ENCODE data around the gene FILIP1L.

FILIP1L gene

DNA sequence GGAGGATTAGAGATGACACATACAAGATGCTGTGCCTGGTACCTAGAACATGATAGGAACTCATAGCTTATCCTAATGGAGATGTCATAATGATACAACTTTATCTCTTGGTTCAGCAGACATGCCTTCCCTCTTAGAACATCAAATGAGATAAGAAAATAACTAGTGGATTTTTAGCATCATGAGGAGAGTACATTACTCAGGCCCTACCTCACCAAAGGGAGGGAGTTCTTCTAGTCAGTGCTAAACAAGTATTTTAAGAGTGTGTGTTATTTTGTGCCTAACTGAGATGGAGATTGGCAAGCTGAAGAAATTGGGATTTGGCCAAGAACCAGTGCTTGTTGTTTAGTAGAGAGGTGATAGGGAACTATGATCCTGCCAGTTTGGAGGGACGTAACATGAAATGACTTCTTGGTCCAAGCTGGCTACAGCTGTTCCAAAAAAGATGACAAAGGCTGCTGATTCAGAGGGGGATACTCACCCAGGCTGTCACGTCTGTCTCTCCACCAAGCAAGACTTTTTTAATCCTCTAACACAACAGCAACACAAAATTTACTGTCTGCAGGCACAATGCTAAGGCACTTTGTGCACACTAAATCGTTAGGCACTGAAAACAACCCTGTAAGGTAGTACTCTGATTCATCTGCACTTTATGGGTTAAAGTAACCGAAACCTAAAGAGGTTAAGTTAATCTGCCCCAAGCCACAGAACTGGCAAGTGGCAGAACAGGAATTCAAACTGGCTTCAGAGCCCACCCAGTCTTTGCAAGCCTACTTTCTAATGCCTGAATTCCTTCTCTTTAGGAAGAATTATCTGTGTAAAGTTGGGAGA is 170.2 kb downstream of the FILIP1L start:
- DNase-seq: no peak

DNA sequence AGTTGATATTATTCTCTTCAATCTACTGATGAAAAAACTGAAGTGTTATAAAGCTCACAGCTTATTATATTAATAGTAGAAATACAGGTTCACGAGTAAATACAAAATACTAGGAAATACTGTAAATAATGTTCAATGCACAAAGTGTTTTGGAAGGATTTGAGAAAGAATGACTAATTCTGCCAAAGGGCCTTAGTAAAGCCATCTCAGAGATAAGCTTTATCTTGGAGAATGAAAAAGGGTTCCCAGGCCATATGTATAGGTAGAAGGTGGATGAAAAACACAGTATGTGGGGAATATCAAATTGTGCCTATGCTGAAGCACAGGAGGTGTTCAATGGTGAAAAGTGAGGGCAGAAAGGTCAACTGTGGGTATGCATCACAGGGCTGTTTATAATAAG is 173.1 kb downstream of the FILIP1L start:
- DNase-seq: no peak

DNA sequence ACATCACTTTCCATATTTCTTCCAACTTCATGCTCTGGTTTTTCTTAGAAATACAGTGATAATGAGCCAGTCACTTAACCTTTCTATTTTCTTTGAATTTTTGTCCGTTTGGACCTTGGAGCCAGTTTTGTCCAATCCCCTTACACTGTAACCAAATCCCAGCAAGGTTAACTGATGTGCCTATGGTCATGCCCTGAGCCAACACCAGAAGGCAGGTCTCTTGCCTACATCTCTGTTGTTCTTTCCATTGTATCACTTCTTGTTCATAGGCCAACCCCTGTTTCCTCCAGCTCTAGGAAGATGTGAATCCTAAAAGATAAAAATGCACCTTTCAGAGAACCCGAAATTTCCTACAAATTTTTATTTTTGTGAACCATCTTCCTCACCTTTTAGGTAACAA is 174.0 kb downstream of the FILIP1L start:
- no peak for DNase-seq

DNA sequence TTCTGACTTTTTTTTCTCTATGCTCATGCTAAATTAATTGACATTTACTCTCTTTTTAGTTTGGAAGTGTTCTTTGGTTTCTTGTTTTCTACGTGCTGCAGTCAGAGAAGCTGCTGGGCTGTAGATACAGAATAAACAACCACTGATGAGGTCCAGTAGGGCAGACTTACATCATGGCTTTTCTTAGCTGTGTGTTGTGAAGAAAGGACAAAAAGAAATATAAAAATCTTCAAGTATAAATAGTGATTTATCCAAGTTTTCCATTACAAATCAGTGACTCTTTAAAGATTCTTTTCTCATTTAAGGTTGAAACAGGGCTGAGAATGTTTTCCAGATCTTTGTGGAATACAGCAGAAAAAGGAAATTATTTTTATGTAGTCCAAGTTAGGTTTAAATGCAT is 174.4 kb downstream of the FILIP1L start:
- no peak for DNase-seq

DNA sequence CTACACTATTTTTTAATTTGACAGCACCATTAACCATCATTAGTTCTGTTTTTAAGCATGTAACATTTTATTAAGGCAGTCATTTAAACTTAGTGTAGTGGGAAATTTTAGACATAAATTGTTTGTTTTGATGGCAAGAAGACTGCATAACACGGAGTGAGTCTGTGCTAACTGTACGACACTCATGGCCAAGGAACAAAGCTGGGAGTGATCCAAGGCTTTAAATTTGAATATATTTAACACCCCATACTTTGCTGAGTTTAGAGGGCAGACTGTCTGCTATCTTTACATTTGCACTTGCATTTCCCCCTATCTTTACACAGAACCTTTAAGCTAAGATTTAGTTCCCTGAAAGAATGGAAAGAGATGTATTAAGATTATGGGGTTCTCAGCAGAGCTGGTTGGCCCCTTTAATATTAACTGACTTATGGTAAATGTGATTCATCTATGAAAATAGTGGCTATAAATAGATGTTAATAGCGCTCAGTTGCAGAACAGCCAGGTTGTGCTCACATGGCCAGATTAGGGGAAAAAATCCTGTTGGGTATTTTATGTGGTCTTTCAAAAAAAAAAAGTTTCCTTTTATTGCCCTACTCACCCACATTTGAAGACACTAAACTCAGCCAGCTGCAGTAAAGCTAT is 175.9 kb downstream of the FILIP1L start:
- DNase-seq: no peak

DNA sequence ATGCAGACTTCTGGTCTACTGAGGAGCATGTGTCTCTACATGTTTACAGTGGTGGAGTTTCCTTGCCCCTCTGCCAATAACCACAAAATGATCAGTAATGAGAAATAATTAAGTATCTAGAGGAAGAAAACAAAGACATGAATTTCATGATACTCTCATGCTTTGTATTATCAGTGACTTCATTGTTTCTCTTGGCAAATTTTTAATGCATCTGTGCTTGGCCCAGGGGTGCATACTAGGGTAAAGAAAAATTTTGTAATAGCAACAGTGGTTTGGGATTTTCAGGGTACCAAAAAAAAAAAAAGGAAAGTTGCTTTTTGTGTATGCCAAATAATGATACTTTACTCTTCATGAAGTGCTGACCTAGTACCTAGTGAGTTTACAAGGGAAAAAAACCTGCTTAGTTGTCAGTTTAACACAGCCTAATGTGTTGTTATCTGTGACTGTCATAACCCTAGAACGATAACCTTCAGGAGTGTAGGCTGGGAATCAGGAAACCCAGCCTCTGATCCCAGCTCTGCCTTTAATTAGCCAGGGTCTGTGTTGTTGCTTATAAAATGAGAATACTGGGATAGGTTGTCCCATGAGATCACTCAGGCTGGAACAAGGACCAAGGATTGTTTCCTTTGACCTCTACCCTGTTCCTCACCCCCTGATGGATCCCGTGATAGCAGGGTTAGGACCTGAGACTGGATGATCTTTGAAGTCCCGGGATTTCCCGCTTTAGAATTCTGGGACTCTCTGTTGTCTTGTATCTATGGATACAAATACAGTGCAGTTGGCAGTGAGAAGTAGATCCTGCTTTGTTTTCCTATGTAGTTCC is 179.1 kb downstream of the FILIP1L start:
- DNase-seq: no peak

DNA sequence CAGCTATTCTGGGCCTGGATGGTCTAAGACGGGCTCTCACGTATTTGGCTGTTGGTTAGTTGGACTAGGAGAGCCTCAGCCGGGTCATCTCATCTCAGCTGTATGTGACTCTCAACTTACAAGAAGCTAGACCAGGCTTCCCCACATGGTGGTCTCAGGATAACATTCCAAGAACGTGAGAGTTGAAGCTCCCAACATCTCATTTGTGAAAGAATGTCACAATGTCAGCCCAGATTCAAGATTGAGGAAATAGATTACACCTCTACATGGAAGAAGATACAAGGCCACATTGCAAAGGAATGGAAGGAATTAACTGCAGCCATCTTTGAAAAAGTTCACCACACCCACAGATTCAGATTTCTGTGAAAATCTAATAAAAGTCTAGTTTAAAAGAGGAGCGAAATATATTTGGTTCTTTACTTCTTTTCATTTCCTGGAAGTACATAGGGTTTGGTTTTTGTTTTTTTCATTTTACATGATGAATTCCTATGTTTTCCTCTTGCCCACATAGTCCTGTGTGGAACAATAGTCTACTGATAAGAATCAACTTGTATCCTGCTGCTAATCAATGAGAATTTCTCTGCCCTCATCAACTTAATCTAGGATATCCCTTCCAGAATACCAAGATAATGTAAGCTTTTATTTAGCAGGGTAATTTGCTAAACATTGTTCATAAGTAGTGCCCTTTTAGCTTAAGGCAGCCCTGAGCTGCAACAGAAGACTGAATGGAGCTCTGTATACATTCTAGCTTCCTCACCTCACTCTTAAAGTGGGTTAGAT is 180.1 kb downstream of the FILIP1L start:
- DNase-seq: no peak

DNA sequence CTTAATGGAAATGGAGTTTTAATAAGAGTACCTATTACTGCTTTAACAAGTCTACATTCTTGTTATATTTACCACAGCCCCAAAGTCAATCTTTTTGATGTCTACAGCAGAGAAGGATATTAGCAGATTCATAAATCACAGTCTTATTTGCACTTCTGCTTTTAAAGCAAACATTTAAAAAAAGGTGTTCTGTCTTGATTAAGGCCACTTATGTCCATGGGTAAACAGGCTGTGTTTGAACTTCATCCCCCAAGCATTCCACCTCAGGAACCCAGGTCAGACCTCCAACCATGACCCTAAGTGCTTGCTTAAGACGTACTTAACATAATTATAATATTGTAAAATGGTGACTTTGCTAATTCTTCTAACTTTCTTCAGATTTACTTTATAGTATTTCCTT is 183.2 kb downstream of the FILIP1L start:
- DNase-seq: no peak

DNA sequence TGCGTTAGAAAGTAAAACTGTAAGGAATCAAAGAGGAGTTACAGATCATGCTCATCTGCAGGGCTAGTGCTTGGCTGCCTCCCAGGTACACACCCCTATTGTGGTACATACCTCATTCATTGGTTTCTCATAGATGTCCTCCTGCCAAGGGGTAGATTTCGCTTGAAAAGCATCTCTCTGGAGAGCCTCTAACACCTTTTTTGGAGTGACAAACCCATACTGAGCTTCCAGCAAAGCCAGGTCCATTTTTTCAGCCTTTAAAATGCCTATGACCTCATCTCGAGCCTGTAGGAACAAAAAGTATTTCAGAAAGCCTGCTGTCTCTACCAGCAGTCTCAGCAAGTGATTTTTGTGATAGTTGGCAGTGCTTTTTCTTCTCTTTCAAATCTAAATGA is 184.6 kb downstream of the FILIP1L start:
- no peak for DNase-seq

DNA sequence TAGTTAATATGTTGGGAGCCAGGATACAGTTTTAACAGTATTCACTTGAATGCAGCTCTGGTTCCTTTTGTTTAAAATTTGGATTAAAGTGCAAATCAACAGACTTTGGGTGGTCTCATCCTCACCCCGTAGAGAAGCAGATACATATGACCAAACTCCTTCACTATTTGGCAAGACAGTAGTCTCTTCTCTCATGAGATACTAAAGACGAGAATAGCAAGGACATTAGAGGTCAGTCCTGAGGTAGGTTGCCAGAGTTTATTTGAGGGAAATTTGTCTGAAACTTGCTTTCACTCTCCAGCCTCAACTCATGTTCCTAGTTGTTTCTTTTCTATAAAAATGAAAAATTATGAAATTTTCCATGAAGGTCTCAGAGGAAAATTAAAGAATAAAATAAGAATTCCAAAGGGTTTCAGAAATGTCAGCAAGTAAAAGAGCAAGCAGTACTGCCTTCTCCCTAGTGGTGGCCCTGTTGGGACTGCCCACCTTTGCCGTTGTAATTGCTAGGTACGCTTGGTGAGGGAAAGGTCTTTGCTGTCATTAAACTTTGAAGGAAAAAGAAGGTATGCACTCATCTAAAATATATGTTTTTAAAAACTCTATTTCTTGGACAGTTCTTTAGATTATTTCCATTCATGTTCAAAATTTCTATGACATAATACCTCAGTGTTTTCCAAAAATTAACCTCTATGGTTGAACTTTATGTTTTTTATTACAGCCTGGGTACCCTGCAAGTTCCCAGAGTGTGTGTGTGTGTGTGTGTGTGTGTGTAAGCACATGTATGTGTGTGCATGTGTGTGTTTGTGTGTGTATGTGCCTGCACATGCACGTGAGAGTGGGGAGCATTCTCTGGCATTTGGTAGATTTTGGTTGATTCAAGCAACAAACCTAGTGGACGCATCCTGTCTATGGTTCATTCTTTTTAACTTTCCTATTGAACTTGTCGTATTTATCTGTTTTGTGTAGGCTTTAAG is 185.2 kb downstream of the FILIP1L start:
- DNase-seq: no peak

DNA sequence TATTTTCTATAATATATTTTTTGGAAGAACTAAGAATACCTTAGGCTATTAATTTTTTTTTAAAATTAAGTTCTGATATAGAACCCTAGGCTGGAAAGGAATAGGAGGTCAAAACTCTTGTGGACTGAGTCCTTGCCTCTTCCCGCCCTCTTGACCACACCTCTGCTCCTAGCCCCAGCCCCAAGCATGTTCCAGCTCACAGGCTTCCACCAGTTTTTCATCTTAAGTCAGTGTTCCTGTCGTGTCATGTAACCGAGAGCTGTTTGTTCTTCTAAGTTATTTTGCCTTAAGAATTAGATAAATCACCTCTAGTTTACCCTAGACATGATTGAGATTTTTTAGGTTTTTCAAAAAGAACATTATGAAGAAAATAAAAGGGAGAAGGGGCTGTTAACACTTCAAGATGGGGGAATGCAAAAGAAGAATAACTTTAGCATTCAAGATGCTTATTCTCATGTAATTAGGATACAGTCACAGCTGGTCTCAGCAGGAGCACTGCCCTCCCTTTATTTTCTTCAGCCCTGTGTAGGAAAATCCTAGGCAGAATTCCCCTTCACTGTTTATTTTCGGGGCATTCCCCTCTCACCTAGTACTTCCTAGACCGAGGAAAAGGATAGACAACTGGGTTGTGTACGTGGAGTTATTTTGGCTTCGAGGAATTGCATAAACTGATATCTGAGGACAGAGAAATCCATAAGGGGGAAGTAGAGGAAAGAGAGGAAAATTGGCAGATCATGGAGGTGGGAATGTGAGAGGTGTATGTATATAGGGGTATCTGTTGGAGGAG is 186.4 kb downstream of the FILIP1L start:
- DNase-seq: no peak

DNA sequence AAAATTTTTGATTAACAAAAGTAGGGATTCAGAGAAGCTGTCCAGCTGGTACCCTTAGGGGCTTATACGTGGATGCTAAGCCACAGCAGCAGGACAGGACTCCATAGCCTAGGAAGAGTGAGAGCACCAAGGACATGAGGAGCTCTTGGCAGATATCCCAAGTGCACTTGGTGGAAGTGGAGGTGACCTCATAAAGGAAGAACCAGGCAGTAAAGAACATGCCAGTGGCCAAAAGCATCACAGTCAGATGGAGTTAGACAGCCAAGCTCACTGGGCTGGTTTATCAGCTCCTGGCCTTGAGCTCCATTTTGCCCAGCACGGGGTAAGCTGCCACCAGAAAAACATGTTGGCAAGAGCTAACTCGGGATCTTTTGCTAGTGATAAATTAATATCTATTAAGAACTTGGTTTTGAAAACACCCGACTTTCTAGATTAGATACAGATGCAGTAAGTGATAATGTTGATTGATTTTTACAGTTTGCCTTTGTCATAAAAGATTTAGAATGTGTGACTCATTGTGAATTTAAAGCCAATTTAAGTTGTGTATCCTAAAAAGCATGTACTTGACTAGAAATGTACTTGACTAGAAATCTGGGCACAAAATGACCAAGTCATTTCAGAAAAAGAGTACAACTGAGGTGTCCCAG is 188.6 kb downstream of the FILIP1L start:
- DNase-seq: no peak

DNA sequence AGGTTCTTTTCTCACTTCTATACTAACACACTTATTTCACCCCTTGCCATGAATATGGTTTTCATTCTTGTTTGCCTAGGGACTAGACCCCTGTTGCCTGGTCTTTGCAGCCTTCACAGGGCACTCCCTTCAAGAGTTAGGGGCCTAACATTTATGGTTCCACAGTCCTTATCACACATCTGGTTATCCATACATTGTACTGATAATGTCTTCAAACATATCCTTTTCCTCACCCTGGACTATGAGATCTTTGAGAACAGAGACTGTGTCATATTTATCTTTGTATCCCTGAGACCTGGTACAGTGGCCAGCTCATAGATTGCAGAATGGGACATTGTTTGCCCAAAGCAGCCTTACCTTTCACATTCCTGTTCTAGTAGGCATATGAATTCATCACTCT is 190.4 kb downstream of the FILIP1L start:
- DNase-seq: no peak

DNA sequence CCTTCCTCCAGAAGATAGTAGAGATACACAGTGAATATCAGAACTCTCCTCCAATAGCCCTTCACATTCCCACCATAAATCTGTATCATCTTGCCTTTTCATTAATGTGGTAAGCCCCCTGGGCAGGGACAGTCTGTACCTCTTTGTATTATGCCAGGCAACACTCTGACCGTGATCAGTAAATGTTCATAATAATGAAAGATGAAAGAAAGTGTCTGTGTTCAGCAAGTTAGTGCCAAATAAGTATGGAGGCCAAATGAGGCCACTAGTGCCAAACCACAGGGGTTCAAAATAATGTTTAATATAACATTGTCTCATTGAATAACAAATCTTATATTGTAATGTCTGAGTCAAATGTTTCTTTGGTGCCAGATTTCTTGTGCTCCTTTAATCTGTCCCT is 192.3 kb downstream of the FILIP1L start:
- DNase-seq: no peak

DNA sequence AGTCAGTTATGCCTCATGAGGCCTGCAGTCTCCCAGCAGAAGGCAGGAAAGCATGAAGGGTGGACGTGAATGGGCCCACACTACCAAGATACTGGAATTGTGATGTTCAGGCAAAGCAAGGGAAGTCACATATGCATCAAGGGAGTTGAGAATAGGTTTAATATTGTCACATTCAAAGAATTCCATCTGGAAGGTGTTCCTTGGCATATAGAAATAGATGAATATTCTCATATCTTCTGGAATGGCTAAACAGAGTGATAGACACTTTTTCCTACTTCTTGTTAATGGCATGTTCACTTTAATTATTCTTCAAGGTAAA is 193.0 kb downstream of the FILIP1L start:
- DNase-seq: no peak

DNA sequence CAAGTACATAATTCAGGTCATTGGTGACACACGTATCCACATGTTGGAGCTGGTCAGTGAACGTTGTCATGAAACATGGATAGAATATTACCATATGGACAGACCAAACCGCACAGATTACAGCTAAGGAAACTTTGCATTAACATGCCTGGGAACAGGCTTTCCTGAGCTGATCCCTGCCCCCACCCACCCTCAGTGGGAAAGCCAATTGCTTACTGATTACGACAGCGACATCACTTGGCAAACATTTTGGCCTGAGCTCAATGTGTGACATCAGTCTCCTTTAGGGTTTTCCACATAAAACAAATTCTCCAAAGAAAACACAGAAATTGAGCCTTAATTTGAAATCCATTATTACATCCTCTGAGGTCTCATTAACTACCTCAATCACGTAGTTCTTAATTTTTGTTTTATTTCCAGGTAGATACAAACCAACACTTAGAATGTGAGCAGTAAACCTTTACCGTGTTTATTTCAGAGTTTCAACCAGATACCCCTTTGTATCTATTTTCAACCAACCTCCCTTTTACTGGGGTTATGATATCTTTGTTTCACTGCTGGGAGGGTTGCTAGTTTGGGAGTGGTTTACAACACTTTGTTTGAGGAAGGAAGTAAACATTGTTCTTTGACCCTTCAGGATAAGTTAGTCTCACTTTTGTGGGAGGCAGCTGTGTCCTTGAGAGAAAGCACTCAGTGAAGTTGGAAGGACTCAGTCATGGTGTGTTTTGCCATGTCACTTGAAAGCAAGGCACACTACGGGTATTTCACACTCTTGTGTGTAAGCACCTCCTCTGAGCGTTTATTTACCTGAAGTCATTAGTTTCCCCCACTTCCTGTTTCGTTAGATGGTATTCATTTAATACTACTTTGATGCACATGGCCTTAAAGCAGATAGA is 193.6 kb downstream of the FILIP1L start:
- no peak for DNase-seq

DNA sequence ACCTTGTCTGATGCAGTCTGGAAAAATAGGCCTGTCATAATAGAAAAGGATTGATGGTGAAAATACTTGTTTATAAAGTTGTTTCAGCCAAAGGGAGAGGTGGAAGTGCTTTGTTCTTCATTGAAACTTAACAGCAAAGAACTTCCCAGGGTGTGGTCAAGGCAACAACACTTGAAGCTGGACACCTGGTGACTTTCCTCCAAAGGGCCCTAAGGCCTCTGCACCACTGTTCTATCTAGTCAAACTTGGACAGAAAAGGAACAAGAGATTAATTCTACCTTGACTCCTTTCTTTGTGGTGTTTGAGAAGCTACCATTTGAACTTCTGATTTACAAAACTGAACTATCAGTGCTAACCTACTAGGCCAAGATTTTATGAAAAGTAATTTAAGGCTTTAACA is 194.6 kb downstream of the FILIP1L start:
- DNase-seq: no peak

DNA sequence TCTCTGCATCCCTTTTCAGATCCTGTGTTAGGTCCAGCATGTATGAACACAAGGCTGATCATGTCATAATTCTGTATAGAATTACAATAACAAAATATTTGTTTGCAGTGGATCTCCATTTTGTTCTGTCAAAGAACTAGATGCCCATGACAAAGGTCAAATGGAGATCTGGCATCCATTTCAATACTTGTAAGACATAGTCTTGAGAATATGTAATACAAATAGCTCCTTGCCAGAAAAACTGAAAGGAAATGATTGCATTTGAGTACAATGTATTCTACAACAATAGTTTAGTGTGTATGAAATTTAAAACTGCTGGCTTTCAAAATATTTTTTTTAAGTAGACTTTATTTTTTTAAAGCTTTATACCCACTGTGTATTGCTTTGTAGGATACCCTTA is 195.6 kb downstream of the FILIP1L start:
- no peak for DNase-seq

DNA sequence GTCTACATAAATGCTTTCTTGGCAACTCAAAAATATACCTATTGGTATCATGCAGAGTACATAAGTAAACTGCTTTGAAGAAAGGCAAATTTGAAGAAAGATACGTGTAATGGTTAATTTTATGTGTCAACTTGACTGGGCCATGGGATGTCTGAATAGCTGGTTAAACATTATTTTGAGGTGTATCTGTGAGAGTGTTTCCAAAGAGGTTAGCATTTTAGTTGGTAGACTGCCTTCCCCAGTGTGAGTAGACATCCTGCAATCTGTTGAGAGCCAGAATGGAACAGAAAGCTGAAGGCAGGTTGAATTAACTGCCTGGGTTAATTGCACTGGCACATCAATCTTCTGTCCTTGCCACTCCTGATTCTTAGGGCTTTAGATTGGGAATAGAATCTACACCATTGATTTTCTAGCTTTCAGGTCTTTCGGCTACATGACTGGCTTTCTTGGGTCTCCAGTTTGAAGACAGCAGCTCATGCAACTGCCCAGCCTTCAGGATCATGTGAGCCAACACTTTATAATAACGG is 198.3 kb downstream of the FILIP1L start:
- DNase-seq: no peak
